Measurements from ENCODE around the gene HCN3. TPM values are rescaled to one million over a fixed set of nuclear protein-coding genes. Genes with fewer than 3 reads are reported as not detected.
"Not testable (repeated sequence)": the region's sequence is repeated elsewhere in the genome, so short reads cannot be mapped to it uniquely, and the experiment has no call there.

The HCN3 gene
- total RNA-seq, 4 donors from 2014 or later = 13.0 to 34.0 (median 22.2) TPM

- no peak overlapping the region for H3K27ac ChIP-seq
- TF ChIP-seq POLR2A (IDR thresholded peaks at IDR 0.05) (no peak), CTCF (IDR thresholded peaks at IDR 0.05) (no peak), POLR2AphosphoS5 (IDR thresholded peaks at IDR 0.05) (no peak), EP300 (IDR thresholded peaks at IDR 0.05; ENCODE audit: low read depth) (no peak)
- no peaks in the 10 kb centered on the region for H3K36me3 ChIP-seq
- in situ Hi-C loops (cut with MboI; ENCODE audit: low pct_ligation_motif_present in 1 of 4, low pct_unique_long_range_greater_than_20kb in 1 of 4, low sequenced_read_pairs in 3 of 4) (no loop called here), intact Hi-C loops (cut with DNase I; ENCODE audit: low total_unique reads) (no loop called here)
- whole genome bisulfite sequencing, 2 donors (ENCODE audit: low coverage in 1 of 2) = 91% methylated on average over 15 of the region's 21 CpGs; no CpG with 5 or more reads in 1 of the 2 donors
- H3K9me3 ChIP-seq = no peaks in the 10 kb centered on the region
- no peak for DNase-seq
- no peaks in the 10 kb centered on the region for H3K27me3 ChIP-seq
- no peaks in the 10 kb centered on the region for H3K4me1 ChIP-seq
- H3K4me3 ChIP-seq = no peak overlapping the region
Observed at GRCh38 chr1:155287987-155288543, 10.8 kb downstream of the HCN3 start.

- H3K9me3 ChIP-seq; in situ Hi-C loops (cut with MboI; ENCODE audit: low pct_ligation_motif_present in 1 of 4, low pct_unique_long_range_greater_than_20kb in 1 of 4, low sequenced_read_pairs in 3 of 4); H3K4me1 ChIP-seq; H3K4me3 ChIP-seq; DNase-seq; H3K27ac ChIP-seq; H3K36me3 ChIP-seq; intact Hi-C loops (cut with DNase I; ENCODE audit: low total_unique reads): not testable (repeated sequence)
- peaks cover 24% of the 10 kb centered on the region for H3K27me3 ChIP-seq
- whole genome bisulfite sequencing, 2 donors (ENCODE audit: low coverage in 1 of 2) = 87 to 90% methylated on average over 2 to 10 of the region's 10 CpGs
Observed at GRCh38 chr1:155291006-155291405, 13.7 kb downstream of the HCN3 start.

GRCh38 chr1:155293086-155293749 is 16.0 kb downstream of the HCN3 start:
- intact Hi-C loops (cut with DNase I; ENCODE audit: low total_unique reads) (no loop called here), in situ Hi-C loops (cut with MboI; ENCODE audit: low pct_ligation_motif_present in 1 of 4, low pct_unique_long_range_greater_than_20kb in 1 of 4, low sequenced_read_pairs in 3 of 4) (no loop called here)
- H3K27ac ChIP-seq = no peak overlapping the region
- no peak for DNase-seq
- H3K36me3 ChIP-seq = no peaks in the 10 kb centered on the region
- H3K4me1 ChIP-seq = peaks cover 0 to 6% (median 0%) of the 10 kb centered on the region in 4 donors
- no peak for TF ChIP-seq CTCF (IDR thresholded peaks at IDR 0.05)
- TF ChIP-seq EP300 (IDR thresholded peaks at IDR 0.05; ENCODE audit: low read depth) = no peak
- TF ChIP-seq POLR2A (IDR thresholded peaks at IDR 0.05) = no peak
- TF ChIP-seq POLR2AphosphoS5 (IDR thresholded peaks at IDR 0.05) = no peak
- no peaks in the 10 kb centered on the region for H3K9me3 ChIP-seq
- H3K4me3 ChIP-seq = no peak overlapping the region
- peaks cover 33% of the 10 kb centered on the region for H3K27me3 ChIP-seq
- 87% methylated on average over 17 of the region's 17 CpGs; no CpG with 5 or more reads in 1 of the 2 donors for WGBS, 2 donors (ENCODE audit: low coverage in 1 of 2)

- Histone ChIP-seq H3K4me3 (peak overlapping the region in 1 of 4 donors; percentile 11), H3K27ac (no peak overlapping the region), H3K27me3 (peaks cover 33% of the 10 kb centered on the region), H3K4me1 (peaks cover 0 to 6% (median 0%) of the 10 kb centered on the region in 4 donors), H3K36me3 (no peaks in the 10 kb centered on the region), H3K9me3 (no peaks in the 10 kb centered on the region)
- intact Hi-C loops (cut with DNase I; ENCODE audit: low total_unique reads) (no loop called here), in situ Hi-C loops (cut with MboI; ENCODE audit: low pct_ligation_motif_present in 1 of 4, low pct_unique_long_range_greater_than_20kb in 1 of 4, low sequenced_read_pairs in 3 of 4) (no loop called here)
- WGBS, 2 donors (ENCODE audit: low coverage in 1 of 2) = 48% methylated on average over 40 of the region's 46 CpGs; no CpG with 5 or more reads in 1 of the 2 donors
- DNase-seq = no peak
- no peak for TF ChIP-seq POLR2AphosphoS5 (IDR thresholded peaks at IDR 0.05)
- no peak for TF ChIP-seq EP300 (IDR thresholded peaks at IDR 0.05; ENCODE audit: low read depth)
- TF ChIP-seq POLR2A (IDR thresholded peaks at IDR 0.05) = no peak
- TF ChIP-seq CTCF (IDR thresholded peaks at IDR 0.05) = no peak
Observed at GRCh38 chr1:155294520-155295182, 17.4 kb downstream of the HCN3 start.

Data from transverse colon (tissue), 4 donors.